Suprapubic skin (tissue), 4 donors: ENCODE measurements around the gene TAPT1.

Source experiments
- CTCF ChIP-seq, 2 donors: fragments of 200-600 bp in 1 of 2; fragments of 450-650 bp in 1 of 2; sonication (generic) in 1 of 2; IDR thresholded peaks; one replicate each; pipeline ENCODE4 v1.5.1; 2016 to 2019; ENCODE audit warnings: antibody characterized with exemption in 2 of 2, mild to moderate bottlenecking in 1 of 2, moderate library complexity in 1 of 2
- EP300 ChIP-seq: sonication (generic); formaldehyde crosslinking; IDR thresholded peaks from one replicate; pipeline ENCODE4 v1.6.1; 2017; ENCODE audit warnings: antibody characterized with exemption
- POLR2A ChIP-seq, 2 donors: fragments of 450-650 bp; IDR thresholded peaks; one replicate each; pipeline ENCODE4 v1.6.1; 2017; ENCODE audit warnings: antibody characterized with exemption in 2 of 2, mild to moderate bottlenecking in 2 of 2, moderate library complexity in 2 of 2
- POLR2AphosphoS5 ChIP-seq, 3 donors: sonication (generic); formaldehyde crosslinking; IDR thresholded peaks; one replicate each; pipeline ENCODE4 v1.6.1; 2017; ENCODE audit warnings: antibody characterized with exemption in 3 of 3

- TF ChIP-seq POLR2A (IDR thresholded peaks at IDR 0.05) (no peak), CTCF (IDR thresholded peaks at IDR 0.05) (no peak), EP300 (no peak), POLR2AphosphoS5 (IDR thresholded peaks at IDR 0.05) (no peak)
Measured at GRCh38 chr4:16231570-16232245, 5.4 kb upstream of the TAPT1 start.
